Midbrain (tissue), 1 donor: ENCODE results near the gene PTPRG.
A peak's percentile ranks its signal among the peaks of the same experiment; 100 is the strongest.

Experiments used
- DNase-seq: peaks from one replicate; lab custom pipeline; 2025; lab: John Stamatoyannopoulos, UW

PTPRG gene

DNA sequence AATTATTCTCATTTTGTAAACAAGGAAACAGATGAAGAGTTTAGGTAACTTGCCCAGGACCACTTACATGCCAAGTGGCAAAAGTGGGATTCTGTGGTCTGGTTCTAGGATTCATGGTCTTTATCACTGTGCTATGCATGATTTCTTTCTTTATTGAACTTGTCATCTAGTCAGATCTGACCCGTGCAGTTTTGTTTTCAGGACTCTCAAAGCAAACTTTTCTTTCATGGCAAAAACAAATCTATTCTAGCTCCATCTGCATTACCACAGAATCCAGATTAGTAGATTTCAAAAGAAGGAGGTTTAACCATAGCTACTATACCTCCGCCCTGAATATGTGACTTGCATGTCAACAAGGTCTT, 404.4 kb downstream of the PTPRG start:
- DNase-seq: no peak

DNA sequence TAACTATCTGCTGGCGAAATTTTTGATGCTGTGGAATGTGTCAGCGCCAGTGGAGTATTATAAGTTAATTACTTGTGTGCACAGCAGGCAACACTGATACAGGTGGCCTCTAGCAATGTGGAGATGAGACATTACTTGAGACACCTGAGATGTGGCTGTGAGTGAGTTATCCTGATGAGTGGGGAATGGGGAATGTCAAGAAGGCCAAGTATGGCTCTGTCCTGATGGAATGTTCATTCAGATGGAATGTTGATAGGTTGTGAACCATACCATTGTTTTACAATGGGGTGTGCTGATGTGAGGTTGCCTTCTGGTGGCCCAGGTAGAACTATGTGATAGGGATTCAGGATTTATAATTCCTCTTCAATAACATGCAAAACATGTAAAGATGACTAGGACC, 404.8 kb downstream of the PTPRG start:
- DNase-seq: no peak

DNA sequence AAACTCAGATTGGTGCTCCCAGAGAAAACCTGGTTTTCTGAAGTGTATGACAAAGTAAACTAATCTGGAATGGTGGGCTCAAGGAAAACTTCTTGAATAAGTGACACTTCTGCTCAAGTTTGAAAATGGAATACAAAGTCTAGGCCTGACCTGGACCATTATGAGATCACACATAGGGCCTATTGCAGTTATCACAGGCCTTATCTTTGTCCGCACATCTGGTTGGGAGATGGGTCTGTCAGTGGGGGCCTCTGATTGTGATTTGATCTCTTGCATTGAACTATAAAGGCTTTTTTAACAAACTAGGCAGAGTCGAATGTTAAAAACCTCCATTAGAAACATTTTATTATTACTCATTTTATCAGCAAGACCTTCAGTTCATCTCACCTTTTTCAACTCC, 405.6 kb downstream of the PTPRG start:
- DNase-seq: no peak

DNA sequence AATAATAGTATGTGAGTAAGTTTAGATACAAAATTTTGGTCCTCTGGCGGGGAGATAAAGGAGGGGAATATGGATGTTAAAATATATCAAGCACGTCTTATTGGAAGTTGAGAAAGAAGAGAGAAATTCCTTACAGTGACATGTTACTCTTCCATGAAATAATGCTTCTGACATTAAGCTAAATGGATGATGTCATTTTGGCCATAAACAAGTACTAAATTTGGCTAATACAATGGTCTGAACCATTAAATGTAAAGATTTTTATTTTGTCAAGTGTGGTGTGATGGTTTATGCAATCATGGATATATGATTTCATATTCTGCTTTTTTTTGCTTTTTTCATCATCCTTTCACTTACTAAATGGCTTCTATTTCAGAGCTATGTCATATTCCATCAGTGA, 406.6 kb downstream of the PTPRG start:
- no peak for DNase-seq

DNA sequence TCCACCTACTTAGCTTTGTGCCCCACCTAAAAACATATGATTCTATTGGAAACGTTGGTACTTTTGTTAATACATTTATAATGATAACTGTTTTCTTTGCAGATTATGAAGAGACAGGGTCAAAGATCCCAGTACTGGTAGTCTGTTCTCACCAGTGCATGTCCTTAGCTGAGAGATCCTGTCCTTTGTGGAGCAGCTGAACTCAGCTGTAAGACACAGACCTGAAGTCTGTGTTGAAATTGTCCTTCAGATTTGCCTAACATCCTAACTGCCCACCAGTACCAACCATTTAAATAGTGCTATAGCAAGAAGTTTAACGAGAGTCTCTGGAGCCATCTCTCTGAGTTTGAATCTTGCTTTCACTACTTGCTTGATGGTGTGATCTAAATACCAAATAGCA, 413.3 kb downstream of the PTPRG start:
- no peak for DNase-seq

DNA sequence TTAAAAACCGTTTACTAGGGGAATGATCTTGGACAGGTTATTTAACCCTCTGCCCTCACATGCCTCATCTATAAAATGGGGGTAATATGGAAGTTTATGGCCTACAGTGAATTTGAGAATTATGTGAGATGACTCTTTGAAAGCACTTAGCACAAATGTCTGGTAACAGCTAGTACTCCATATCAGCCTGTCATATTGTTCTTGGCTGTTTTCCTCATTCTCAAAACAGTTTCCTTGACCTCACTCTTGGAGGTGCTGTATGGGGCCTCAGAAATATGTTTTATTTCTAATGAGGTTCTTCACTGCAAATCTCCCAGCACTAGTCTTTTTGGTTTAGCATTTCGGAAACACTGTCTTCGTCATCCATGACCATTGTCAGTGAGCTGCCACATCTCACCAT, 413.8 kb downstream of the PTPRG start:
- DNase-seq: no peak

DNA sequence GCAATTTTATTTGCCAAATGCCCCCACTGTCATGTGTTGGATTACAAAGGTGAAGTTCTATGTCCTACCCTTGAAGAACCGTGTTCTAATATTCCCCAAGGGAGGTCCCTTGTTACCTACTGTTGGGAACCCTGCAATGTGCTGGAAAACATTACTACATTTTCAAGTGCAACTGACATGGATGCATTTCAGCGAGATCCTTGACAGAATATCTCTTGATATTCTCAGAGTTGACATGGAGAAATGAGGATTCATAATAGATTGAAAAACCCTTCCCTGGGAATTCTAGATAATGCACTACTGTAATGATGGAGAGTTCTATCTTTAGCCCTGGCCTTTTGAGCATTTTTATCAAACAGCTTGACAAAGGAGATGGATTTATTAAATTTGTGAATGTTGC, 414.6 kb downstream of the PTPRG start:
- no peak for DNase-seq

DNA sequence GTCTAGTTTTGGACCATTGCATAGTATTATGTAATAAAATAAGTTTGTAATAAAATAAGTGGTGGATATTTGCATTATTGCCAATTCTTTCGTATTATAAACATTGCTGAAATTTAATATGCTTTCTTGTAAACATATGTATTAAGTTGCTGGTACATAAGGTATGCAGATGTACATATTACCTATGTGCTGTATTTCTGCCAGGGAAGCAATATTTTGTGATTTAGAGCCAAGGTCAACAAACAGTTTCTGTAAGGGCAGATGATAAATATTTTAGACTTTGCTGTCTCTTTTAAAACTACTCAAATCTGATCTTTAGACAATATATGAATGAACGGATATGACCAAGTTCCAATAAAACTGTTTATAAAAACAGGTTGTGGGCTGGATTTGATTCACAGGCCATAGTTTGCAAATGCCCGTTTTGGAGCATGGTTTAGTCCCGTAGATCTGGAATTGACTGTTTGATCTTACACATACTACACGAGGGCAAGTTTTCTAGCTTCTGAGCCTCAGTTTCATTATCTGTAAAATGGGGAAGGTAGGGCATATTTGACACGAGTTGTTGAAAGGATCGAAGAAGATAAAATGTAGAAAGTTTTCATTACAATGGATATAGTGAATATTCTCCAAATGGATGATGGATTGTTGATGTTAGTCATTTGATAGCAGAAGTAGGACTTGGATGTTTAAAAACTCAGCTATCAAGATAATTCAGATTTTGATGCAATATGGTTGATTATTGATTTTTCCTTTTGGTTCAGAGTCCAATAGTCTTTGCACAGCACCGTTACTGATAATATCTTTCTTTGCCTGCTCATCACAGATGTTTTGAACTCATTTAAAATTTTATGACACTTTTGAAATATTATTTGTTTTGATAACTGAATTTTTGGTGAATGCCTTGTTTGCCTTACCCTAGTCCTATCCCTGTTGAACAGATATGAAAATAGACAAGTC, 417.4 kb downstream of the PTPRG start:
- DNase-seq: no peak

DNA sequence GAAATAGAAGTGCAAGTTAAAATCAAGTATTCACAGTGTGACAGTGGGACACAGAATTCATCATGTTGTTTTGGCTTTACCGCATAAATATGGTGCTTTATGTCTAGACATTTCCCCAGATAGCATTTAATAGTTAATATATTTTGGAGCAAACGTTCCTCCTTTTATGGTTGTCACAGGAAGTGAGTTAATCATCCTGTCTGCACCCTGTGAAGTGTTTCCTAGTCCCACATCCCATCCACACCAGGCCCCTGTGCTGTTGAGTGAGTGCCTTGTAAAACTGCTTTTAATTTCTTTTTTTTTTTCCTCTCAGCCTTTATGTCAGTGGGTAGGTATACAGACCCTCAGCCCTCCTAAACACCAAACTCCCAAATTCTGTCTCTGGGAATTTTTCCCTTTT, 418.3 kb downstream of the PTPRG start:
- no peak for DNase-seq

DNA sequence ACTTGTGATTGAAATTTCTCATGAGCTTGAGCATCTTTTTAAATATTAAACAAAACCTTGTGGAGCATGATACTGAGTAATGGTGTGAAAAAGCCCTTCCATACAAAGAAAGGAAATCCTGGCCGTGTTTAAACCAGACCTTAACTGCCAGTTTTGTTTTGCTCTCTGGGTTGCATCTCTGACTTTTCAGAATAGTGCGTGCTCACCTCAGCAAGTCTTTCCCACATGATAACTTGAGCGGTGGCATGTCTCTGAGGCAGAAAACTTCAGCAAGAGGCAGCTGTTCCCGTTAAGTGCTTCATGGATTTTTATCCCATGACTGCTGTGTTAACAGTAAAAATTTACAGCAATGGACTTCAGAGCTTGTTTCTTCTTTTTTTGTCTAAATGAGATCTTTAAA, 418.7 kb downstream of the PTPRG start:
- DNase-seq: no peak

DNA sequence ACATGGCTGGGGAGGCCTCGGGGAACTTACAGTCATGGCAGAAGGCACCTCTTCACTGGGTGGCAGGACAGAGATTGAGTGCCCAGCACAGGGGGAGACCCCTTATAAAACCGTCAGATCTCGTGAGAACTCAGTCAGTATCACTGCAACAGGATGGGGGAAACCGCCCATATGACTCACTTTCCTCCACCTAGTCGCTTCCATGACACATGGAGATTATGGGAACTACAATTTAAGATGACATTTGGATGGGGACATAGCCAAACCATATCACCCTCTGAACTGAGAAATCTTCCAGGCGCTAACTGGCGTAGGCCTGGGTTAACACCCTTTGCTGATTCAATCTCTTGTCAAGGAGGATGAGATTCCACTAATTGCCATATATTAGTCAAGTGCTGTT, 419.7 kb downstream of the PTPRG start:
- no peak for DNase-seq

DNA sequence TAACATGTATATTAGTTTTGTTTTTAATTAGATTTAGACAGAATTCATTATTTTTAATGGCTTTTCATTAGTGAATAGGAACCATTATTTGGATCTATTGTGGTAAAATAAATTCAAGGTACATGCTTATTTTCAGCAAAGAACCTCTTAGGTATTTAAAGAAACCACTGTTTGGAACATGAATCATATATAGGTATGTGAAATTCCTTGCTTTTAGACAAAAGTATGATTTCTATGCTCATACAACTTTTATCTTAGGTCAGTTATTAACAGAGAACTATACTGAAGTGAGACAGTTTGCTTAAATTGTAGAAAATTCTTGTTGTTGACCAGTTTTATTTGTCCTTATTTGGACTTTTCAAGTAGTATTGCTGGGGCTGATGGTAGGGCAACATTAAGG, 422.1 kb downstream of the PTPRG start:
- DNase-seq: no peak

DNA sequence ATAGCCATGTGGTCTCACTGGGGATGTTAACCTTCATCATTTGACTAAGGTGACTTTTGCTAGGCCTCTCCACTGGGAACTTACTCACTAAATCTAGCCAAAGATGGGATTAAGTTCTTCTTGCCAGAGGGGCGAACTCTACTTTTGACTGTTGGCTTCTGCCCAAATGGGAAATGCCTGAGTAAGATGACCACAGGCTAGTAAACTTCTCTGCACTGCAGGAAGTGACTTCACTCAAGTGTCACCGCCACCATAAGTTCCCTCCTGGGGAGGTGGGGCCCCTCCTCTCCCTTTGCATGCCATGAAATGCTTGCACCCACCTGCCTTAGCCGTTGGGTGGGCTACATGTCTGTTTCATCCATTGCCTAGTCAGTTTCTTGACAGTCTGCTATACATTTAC, 423.6 kb downstream of the PTPRG start:
- DNase-seq: no peak

DNA sequence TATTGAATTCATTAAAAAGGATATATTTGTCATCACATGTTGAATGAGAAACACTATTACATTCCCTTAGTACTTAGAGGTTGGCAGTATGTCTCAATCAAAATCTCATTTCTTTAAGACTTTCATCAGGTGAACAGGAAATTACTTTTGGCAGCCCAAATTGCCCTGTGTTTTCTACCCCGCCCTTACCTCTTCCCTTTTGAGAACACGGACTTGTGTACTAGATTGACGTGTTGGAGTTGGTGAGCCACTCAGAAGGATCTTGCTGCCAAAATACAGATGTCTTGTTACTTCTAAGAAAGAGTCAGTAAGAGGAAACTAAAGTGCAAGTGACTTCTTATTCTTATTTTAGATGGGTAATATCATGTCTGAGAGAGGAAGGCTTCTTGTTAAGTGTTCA, 425.1 kb downstream of the PTPRG start:
- DNase-seq: no peak

DNA sequence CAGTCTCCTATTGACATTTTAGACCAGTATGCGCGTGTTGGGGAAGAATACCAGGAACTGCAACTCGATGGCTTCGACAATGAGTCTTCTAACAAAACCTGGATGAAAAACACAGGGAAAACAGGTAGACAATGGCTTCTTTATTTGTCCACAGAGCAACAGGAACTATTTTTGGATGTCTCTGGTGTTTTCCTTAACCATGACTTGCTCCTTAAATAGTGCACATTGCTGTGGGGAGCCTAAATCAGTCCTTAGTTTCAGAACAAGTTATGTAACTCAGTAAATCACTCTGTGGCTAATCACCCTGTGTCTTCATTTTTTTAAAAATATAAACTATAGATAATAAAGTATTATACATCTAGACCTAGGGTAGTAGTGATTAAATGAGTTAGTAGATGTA, 428.3 kb downstream of the PTPRG start:
- DNase-seq: no peak

DNA sequence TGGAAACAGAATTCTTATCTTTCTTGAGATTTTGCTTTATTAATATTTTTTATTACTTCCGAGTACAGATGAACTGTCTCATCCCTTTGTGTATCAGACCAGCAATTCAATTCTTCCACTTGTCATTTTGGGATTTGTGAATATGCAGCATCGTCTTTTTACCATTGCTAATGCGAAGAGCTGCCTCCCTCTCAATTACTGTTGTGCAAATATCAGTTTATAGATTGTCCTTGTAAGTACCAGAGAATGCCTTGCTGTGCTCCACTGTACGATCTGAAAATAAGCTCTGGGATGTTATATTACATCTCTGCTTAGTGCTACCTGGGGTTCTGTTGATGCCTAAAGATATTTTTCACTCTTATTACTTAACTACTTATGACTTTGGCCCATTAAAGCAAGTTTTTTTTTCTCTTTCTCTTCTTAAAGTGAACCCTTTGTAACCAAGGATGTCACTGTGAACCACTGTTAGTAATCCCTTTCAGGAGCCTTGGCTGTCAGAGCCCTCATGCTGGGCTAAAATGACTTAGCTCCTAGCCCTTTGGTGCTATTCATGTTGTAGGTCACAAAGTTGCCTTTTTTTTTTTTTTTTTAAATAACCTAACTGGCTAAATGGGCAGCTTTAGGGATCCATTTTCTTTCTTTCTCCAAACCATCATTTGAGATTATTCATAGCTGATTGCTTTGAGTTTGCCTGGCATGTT, 429.1 kb downstream of the PTPRG start:
- DNase-seq: no peak

DNA sequence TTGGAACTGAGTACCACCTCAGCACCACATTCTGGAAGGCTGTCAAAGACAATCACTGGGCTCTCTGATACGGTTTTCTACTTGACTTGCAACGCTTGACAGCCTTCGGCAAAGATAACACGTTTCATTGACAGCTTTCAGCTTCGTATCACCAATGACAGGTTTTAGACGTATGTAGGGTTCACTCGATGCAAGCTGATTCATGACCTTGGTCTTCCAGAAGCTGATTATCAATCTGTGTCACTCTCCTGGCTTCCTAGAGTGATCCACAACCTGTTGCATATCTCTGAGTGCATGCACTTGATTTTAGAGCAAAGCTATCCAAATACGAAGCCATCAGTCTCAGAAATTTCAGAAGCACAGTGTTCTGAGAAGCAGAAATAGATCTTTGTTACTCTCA, 430.3 kb downstream of the PTPRG start:
- DNase-seq: no peak

DNA sequence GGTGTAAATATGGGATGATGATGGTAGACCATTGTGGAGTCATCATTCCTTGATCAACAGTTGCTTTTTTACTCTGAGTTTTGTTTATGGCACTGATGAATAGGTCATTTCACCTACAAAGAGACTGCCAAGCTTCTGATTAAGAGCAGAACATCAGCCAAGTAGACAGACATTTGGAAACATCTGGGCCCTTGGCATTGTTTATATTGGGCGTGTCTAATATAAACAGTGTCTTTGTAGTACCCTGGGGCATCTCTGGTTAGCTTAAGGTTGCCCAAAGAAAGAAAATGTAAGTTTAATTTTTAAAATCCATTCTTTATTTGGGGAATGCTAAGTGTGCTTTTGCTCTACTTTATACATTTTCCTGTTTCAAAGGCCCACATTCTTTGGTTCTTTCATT, 435.0 kb downstream of the PTPRG start:
- no peak for DNase-seq

DNA sequence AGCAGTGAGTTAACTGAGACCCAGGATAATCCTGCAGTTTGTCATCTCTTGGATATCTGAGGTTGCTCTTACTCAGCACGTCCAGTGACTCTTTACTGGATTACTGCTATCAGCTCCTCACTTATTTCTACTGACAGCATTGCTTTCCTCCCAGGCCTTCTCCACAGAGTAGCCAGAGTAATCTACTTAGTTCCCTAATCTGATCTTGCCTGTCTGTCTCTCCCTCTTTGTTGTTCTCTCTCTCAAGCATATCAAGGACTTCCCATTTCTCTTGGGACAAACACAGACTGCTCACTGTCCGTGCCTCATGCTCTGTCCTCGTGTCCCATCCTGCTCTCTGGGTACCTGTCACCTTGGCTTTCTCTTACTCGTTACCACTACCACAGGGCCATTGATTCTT, 435.7 kb downstream of the PTPRG start:
- DNase-seq: no peak

DNA sequence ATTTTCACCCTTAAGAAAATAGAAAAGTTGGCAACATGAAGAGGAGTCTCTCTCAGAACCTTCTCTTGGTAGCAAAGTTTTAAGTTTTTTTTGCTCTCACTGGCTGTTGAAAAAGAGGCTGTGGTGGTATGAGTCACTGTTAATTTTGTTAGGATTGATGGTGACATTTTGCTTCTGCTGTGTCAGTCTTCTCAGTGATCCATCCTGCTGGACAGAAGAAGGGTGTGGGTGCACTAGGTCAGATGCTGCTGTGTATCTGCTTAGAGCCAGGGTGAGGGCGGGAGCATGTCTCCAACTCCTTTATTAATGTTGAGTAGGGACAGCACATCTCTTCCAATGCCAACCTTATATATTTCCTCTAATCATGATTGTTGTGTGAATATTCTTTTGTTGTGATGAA, 442.5 kb downstream of the PTPRG start:
- DNase-seq: no peak

DNA sequence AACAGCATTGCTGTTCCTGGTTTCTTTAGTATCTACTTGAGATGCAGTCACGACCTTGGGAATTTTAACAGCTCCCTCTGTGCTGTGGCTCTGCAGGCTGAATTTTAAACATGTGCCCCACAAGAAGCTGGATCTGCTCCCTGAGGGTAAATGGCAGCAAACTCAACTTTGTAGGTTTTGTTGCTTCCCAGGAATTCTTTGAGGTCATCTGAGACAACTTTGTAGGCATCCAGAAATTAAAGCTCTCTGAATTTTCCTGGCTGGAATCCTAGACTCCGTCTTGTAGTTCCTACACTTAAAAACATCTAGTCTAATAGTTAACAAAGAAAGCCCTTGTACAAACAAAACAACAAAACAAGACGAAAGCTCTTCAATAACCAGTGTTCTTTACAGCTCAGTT, 445.7 kb downstream of the PTPRG start:
- DNase-seq: peak; percentile 50

DNA sequence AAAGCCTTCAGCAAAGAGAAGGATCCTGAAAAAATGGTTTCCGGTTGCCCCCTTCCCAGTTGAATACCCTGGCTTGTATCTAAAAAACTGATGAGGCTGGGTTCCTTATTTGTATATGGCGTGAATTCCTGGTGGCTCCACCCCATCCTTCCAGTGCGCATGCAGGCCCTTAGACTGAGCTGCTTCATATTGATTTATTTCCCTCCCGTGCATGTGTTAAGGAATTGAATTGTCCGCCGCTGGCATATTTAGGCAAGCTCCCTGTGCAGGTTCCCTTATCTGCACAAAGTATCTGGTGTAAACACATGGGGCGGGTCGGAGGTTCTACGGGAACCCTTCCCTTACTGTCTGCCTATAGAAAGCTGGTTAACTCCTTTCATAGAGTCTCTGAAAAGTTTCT, 449.6 kb downstream of the PTPRG start:
- no peak for DNase-seq

DNA sequence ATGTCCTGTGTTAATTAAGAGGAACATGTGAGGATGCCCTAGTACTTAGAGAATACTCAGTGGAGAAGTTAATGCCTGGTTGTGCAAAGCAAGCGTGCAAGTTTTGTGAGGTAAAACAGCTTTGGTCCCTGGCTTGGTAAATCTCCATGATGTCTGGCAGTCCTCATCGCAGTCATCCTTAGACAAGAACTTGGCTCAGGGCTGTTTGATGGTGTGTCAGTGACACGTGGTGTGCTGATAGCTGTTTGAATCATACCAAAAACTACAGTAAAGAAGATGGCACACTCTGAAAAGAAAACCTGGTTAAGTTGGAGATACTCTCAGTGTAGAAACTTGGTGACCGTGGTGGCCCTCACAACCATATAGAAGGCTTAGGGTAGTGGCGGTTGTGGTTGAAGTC, 450.3 kb downstream of the PTPRG start:
- DNase-seq: no peak

DNA sequence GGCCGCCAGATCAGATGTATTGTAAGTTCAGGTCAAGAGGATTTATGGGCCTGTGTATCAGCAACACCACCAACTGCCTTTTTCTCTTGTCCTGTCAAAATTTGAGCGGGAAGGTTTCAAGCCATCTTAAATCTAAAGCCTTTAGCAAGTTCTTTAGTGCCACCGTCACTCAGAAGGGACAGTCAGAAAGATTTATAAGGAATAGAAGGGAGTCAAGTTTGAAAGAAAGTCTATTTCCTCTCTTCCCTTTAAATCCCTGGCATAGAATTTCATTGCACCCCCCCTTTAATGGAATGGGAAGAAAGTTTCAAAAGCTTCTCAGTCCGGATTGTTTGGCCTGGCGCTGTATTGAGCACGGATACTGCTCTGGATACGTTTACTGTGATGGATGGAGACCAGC, 452.6 kb downstream of the PTPRG start:
- DNase-seq: no peak
